Sigmoid colon (tissue), 7 donors: ENCODE results near the gene ACER1. TPM values are rescaled to one million over a fixed set of nuclear protein-coding genes. Genes with fewer than 3 reads are reported as not detected.

Experiments
- DNase-seq: peaks from one replicate; pipeline ENCODE4 v3.0.0-alpha.2; 2019
- H3K27ac ChIP-seq, 4 donors: fragments of 200-600 bp; sonication (generic); one replicate each; pipeline ENCODE4 v1.5.1; 2016 to 2019; ENCODE audit warnings: mild to moderate bottlenecking in 1 of 4
- H3K27me3 ChIP-seq, 3 donors: fragments of 200-600 bp; sonication (generic); one replicate each; pipeline ENCODE4 v1.5.1; 2019; ENCODE audit warnings: mild to moderate bottlenecking in 1 of 3
- H3K36me3 ChIP-seq, 4 donors: fragments of 200-600 bp; sonication (generic); one replicate each; pipeline ENCODE4 v1.5.1; 2016 to 2019
- H3K4me1 ChIP-seq, 4 donors: fragments of 200-600 bp; sonication (generic); one replicate each; pipeline ENCODE4 v1.5.1; 2017 to 2019
- H3K4me3 ChIP-seq, 4 donors: fragments of 200-600 bp; sonication (generic); one replicate each; pipeline ENCODE4 v1.5.1; 2017 to 2019; ENCODE audit warnings: mild to moderate bottlenecking in 2 of 4, moderate library complexity in 1 of 4
- H3K9me3 ChIP-seq, 4 donors: fragments of 200-600 bp in 3 of 4; sonication (generic) in 3 of 4; one replicate each; pipeline versions ENCODE4 v1.5.1 to v1.6.1; 2013 to 2019
- CTCF ChIP-seq, 4 experiments: fragments of 450-650 bp in 3 of 4; fragments of 200-600 bp in 1 of 4; IDR thresholded peaks; one replicate each; pipeline ENCODE4 v1.5.1; 2016 to 2019; ENCODE audit warnings: antibody characterized with exemption in 4 of 4, mild to moderate bottlenecking in 3 of 4, moderate library complexity in 2 of 4
- EP300 ChIP-seq, 4 donors: sonication (generic); formaldehyde crosslinking; IDR thresholded peaks; one replicate each; pipeline ENCODE4 v1.6.1; 2017; ENCODE audit warnings: antibody characterized with exemption in 4 of 4
- POLR2A ChIP-seq, 2 donors: fragments of 450-650 bp; IDR thresholded peaks; one replicate each; pipeline ENCODE4 v1.6.1; 2016; ENCODE audit warnings: antibody characterized with exemption in 2 of 2, mild to moderate bottlenecking in 2 of 2, moderate library complexity in 2 of 2
- POLR2AphosphoS5 ChIP-seq, 4 donors: sonication (generic); formaldehyde crosslinking; IDR thresholded peaks; one replicate each; pipeline ENCODE4 v1.6.1; 2017; ENCODE audit warnings: antibody characterized with exemption in 4 of 4
- WGBS, 2 donors: extraction: QIAGEN DNeasy Blood & Tissue Kit; methylation state at CpG; one replicate each; pipeline ENCODE4 v1.1.7; 2013; 5-methylcytosine and 5-hydroxymethylcytosine counted together
- intact Hi-C: fragments of 100-400 bp; cut with DNase I; formaldehyde crosslinking; loops from one replicate; pipeline ENCODE4 v1.15.1; 2023
- polyA plus RNA-seq, 3 donors: library from polyadenylated mRNA; stranded (reverse); fragments of 200-250 nt; gene quantifications; one replicate each; pipeline ENCODE4 v1.2.3, GENCODE V29; 2013
- total RNA-seq, 4 donors: library from RNA; depleted of rRNA; stranded (reverse); fragments of >200 nt; gene quantifications; one replicate each; pipeline ENCODE4 v1.1.0, GENCODE V29; 2016
- donor health status: healthy with polysubstance abuse.
- donor health status: Bipolar disorder and iron deficiency.
- donor health status: healthy.

ACER1 gene
- total and polyA plus RNA-seq, 7 donors = 0.19 TPM; not detected in 6

- 81 to 85% methylated on average over 9 of the region's 9 CpGs for WGBS, 2 donors
- Histone ChIP-seq H3K9me3 (no peaks in the 10 kb centered on the region), H3K4me1 (peaks cover 0 to 67% (median 61%) of the 10 kb centered on the region in 4 donors), H3K4me3 (peak overlapping the region in 2 of 4 donors; percentile 91 to 97), H3K27me3 (no peaks in the 10 kb centered on the region), H3K36me3 (no peaks in the 10 kb centered on the region), H3K27ac (peak overlapping the region; percentile 84 to 92 (median 88))
- DNase-seq = no peak
- intact Hi-C loops = no loop called here
- TF ChIP-seq POLR2A (IDR thresholded peaks at IDR 0.05) = no peak
- TF ChIP-seq EP300 (IDR thresholded peaks at IDR 0.05) = no peak
- no peak for TF ChIP-seq POLR2AphosphoS5 (IDR thresholded peaks at IDR 0.05)
- no peak for TF ChIP-seq CTCF (IDR thresholded peaks at IDR 0.05)
Observed at GRCh38 chr19:6278051-6278450, 55.4 kb downstream of the ACER1 start.

- Histone ChIP-seq H3K36me3 (no peaks in the 10 kb centered on the region), H3K27me3 (no peaks in the 10 kb centered on the region), H3K9me3 (no peaks in the 10 kb centered on the region), H3K4me1 (peaks cover 0 to 83% (median 77%) of the 10 kb centered on the region in 4 donors), H3K4me3 (peak overlapping the region in 1 of 4 donors; percentile 4), H3K27ac (peak overlapping the region; percentile 84 to 92 (median 88))
- TF ChIP-seq POLR2AphosphoS5 (IDR thresholded peaks at IDR 0.05) (peak in 3 of 4 donors; percentile 30 to 80 (median 68)), POLR2A (IDR thresholded peaks at IDR 0.05) (no peak), EP300 (IDR thresholded peaks at IDR 0.05) (peak in 1 of 4 donors; percentile 33)
- WGBS, 2 donors = 76 to 83% methylated on average over 12 of the region's 12 CpGs
- DNase-seq = peak; percentile 94
- intact Hi-C loops = no loop called here
Observed at GRCh38 chr19:6276447-6276846, 57.0 kb downstream of the ACER1 start.

GRCh38 chr19:6275170-6275744 is 58.2 kb downstream of the ACER1 start:
- H3K4me1 ChIP-seq = peaks cover 0 to 93% (median 89%) of the 10 kb centered on the region in 4 donors
- WGBS, 2 donors = 76 to 84% methylated on average over 18 of the region's 18 CpGs
- DNase-seq = no peak
- no peak overlapping the region for H3K4me3 ChIP-seq
- H3K27me3 ChIP-seq = no peaks in the 10 kb centered on the region
- peaks cover 0 to 3% (median 1%) of the 10 kb centered on the region in 4 donors for H3K36me3 ChIP-seq
- intact Hi-C loops = no loop called here
- H3K9me3 ChIP-seq = no peaks in the 10 kb centered on the region
- no peak for TF ChIP-seq POLR2A (IDR thresholded peaks at IDR 0.05)
- no peak for TF ChIP-seq POLR2AphosphoS5 (IDR thresholded peaks at IDR 0.05)
- no peak for TF ChIP-seq CTCF (IDR thresholded peaks at IDR 0.05)
- TF ChIP-seq EP300 (IDR thresholded peaks at IDR 0.05) = no peak
- H3K27ac ChIP-seq = peak overlapping the region; percentile 84 to 92 (median 88)

- Histone ChIP-seq H3K36me3 (peaks cover 3 to 8% (median 6%) of the 10 kb centered on the region in 4 donors), H3K4me3 (no peak overlapping the region), H3K27ac (peak overlapping the region; percentile 84 to 92 (median 88)), H3K4me1 (peaks cover 0 to 96% (median 94%) of the 10 kb centered on the region in 4 donors), H3K9me3 (no peaks in the 10 kb centered on the region), H3K27me3 (no peaks in the 10 kb centered on the region)
- intact Hi-C loops = loop anchor here (5.0 kb wide), 3 partner anchors 57 to 217 kb away; no protein-coding TSS in a partner anchor
- DNase-seq = no peak
- no peak for TF ChIP-seq EP300 (IDR thresholded peaks at IDR 0.05)
- TF ChIP-seq POLR2AphosphoS5 (IDR thresholded peaks at IDR 0.05) = no peak
- no peak for TF ChIP-seq POLR2A (IDR thresholded peaks at IDR 0.05)
- no peak for TF ChIP-seq CTCF (IDR thresholded peaks at IDR 0.05)
- WGBS, 2 donors = 91 to 93% methylated on average over 15 of the region's 15 CpGs
Observed at GRCh38 chr19:6274756-6275155, 58.7 kb downstream of the ACER1 start.

GRCh38 chr19:6273701-6274601 is 59.5 kb downstream of the ACER1 start:
- peaks cover 0 to 99% (median 96%) of the 10 kb centered on the region in 4 donors for H3K4me1 ChIP-seq
- intact Hi-C loops = loop anchor here (5.0 kb wide), 3 partner anchors 57 to 217 kb away; no protein-coding TSS in a partner anchor

More at GRCh38 chr19:6273701-6274601, 59.5 kb downstream of the ACER1 start:
- Histone ChIP-seq H3K27ac (peak overlapping the region; percentile 84 to 92 (median 88)), H3K36me3 (peaks cover 10 to 16% (median 12%) of the 10 kb centered on the region in 4 donors), H3K9me3 (no peaks in the 10 kb centered on the region), H3K27me3 (no peaks in the 10 kb centered on the region), H3K4me3 (peak overlapping the region in 3 of 4 donors; percentile 23 to 28 (median 24))
- DNase-seq = peak; percentile 95
- TF ChIP-seq POLR2AphosphoS5 (IDR thresholded peaks at IDR 0.05) (peak in 3 of 4 donors; percentile 62 to 83 (median 78)), POLR2A (IDR thresholded peaks at IDR 0.05) (no peak), EP300 (IDR thresholded peaks at IDR 0.05) (peak in 2 of 4 donors; percentile 21 to 65)
- WGBS, 2 donors = 62 to 74% methylated on average over 30 of the region's 30 CpGs
